DOHH2 (cell line): ENCODE results near the gene BNIP2.

Source experiments
- H3F3A ChIP-seq: fragments of 200-600 bp; sonication (generic), shearing (Covaris generic); 2 replicates; pipeline ENCODE4 v1.6.0; 2016; ENCODE audit warnings: antibody characterized with exemption, mild to moderate bottlenecking; ENCODE audit not compliant: control insufficient read depth, insufficient read depth
- H3K27ac ChIP-seq: fragments of 200-600 bp; sonication (generic); 2 replicates; pipeline ENCODE4 v1.5.1; 2014; ENCODE audit warnings: low read depth, mild to moderate bottlenecking, low read length, moderate library complexity
- H3K27me3 ChIP-seq: fragments of 200-600 bp; sonication (generic); 2 replicates; pipeline ENCODE4 v1.6.1; 2014; ENCODE audit warnings: mild to moderate bottlenecking, low read length, mixed read lengths; ENCODE audit not compliant: control insufficient read depth
- H3K36me3 ChIP-seq: fragments of 200-600 bp; sonication (generic); 2 replicates; pipeline ENCODE4 v1.6.1; 2014; ENCODE audit warnings: mild to moderate bottlenecking, low read length, moderate library complexity, mixed read lengths; ENCODE audit not compliant: control insufficient read depth
- H3K4me1 ChIP-seq: fragments of 200-600 bp; sonication (generic); 2 replicates; pipeline ENCODE4 v1.6.1; 2014; ENCODE audit warnings: mild to moderate bottlenecking, low read length, mixed read lengths; ENCODE audit not compliant: control insufficient read depth
- H3K4me2 ChIP-seq: fragments of 200-600 bp; sonication (generic); 2 replicates; pipeline ENCODE4 v1.6.0; 2014; ENCODE audit warnings: mild to moderate bottlenecking, low read length, moderate library complexity
- H3K4me3 ChIP-seq: fragments of 200-600 bp; sonication (generic); 2 replicates; pipeline ENCODE4 v1.5.1; 2014; ENCODE audit warnings: mild to moderate bottlenecking, low read length, mixed read lengths
- H3K79me2 ChIP-seq: fragments of 200-600 bp; sonication (generic); 2 replicates; pipeline ENCODE4 v1.6.1; 2014; ENCODE audit warnings: mild to moderate bottlenecking, low read length, mixed read lengths; ENCODE audit not compliant: control insufficient read depth
- H3K9me2 ChIP-seq: fragments of 200-600 bp; sonication (generic); replicated peaks from 2 replicates; pipeline ENCODE4 v1.6.1; 2014; ENCODE audit warnings: mild to moderate bottlenecking, low read length, mixed read lengths; ENCODE audit not compliant: control insufficient read depth
- H3K9me3 ChIP-seq: fragments of 200-600 bp; sonication (generic); 2 replicates; pipeline ENCODE4 v1.6.1; 2014; ENCODE audit warnings: antibody characterized with exemption, low read length, mixed read lengths; ENCODE audit not compliant: control insufficient read depth, insufficient read depth
- H4K20me1 ChIP-seq: fragments of 200-600 bp; sonication (generic); 2 replicates; pipeline ENCODE4 v1.6.0; 2014; ENCODE audit warnings: low read depth, mild to moderate bottlenecking, antibody characterized with exemption, low read length, moderate library complexity; ENCODE audit not compliant: control insufficient read depth, insufficient read depth
- EZH2phosphoT487 ChIP-seq: fragments of 200-600 bp; sonication (generic); IDR thresholded peaks from 2 replicates; pipeline ENCODE4 v1.6.1; 2017; ENCODE audit warnings: borderline replicate concordance, mild to moderate bottlenecking, antibody characterized with exemption, low read length, moderate library complexity, mixed read lengths
- TF ChIP-seq, protein P1 (sequence below): fragments of 200-600 bp; sonication (generic); IDR thresholded peaks from one replicate; pipeline ENCODE4 v1.5.1; 2014; ENCODE audit warnings: antibody characterized with exemption, mild to moderate bottlenecking, low read depth, low read length; ENCODE audit not compliant: poor library complexity, severe bottlenecking

The BNIP2 gene

DNA sequence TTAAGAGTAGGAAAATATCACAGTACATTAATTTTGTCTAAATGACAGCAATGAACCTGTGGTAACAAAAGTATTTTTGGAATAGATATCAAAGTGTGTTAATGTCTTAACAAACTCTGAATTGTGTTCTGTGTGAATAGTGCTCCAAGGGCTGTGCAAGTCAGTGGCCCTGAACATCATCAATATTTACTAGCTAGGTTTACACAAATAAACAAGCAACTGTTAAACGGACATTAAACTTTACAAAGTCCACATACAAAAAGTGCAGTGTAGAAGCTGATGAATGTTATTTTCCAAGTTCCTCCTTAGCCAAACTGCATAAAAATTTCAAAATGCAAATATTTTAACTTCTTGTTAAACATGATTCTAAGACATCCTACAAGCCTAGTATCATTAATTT lies 29.8 kb downstream of the BNIP2 start:
- no peak for TF ChIP-seq EZH2phosphoT487
- TF ChIP-seq, protein P1, sequence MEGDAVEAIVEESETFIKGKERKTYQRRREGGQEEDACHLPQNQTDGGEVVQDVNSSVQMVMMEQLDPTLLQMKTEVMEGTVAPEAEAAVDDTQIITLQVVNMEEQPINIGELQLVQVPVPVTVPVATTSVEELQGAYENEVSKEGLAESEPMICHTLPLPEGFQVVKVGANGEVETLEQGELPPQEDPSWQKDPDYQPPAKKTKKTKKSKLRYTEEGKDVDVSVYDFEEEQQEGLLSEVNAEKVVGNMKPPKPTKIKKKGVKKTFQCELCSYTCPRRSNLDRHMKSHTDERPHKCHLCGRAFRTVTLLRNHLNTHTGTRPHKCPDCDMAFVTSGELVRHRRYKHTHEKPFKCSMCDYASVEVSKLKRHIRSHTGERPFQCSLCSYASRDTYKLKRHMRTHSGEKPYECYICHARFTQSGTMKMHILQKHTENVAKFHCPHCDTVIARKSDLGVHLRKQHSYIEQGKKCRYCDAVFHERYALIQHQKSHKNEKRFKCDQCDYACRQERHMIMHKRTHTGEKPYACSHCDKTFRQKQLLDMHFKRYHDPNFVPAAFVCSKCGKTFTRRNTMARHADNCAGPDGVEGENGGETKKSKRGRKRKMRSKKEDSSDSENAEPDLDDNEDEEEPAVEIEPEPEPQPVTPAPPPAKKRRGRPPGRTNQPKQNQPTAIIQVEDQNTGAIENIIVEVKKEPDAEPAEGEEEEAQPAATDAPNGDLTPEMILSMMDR = no peak
- Histone ChIP-seq H3K79me2 (peaks cover 29% of the 10 kb centered on the region), H3K9me3 (no peaks in the 10 kb centered on the region)

DNA sequence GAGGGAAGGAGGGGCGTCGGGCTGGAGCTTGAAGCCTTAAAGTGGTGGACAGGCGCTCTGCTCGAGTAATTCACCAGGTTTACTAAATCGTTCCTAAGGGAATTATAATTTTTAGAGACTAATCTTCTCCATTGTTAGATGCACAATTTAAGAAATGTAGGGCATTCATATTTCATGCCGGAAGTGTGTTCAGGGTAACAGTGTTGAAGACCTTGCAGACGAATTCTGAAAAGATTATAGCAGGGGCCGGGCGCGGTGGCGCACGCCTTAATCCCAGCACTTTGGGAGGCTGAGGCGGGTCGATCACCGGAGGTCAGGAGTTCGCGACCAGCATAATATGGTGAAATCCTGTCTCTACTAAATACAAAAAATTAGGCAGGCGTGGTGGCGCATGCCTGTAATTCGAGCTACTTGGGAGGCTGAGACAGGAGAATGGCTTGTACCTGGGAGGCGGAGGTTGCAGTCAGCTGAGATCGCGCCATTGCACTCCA lies 31.4 kb downstream of the BNIP2 start:
- Histone ChIP-seq H3K9me3 (no peaks in the 10 kb centered on the region), H3K4me1 (peaks cover 22% of the 10 kb centered on the region), H3K4me2 (peak overlapping the region; percentile 70), H3K79me2 (peaks cover 46% of the 10 kb centered on the region), H3K27ac (no peak overlapping the region), H4K20me1 (no peaks in the 10 kb centered on the region), H3K27me3 (no peaks in the 10 kb centered on the region), H3K4me3 (peak overlapping the region; percentile 87), H3K36me3 (peaks cover 64% of the 10 kb centered on the region), H3K9me2 (no peaks in the 10 kb centered on the region), H3F3A (peaks cover 19% of the 10 kb centered on the region)
- no peak for TF ChIP-seq EZH2phosphoT487
- TF ChIP-seq, protein P1 = no peak

More for the DNA sequence above, 29.8 kb downstream of the BNIP2 start:
- H4K20me1 ChIP-seq = no peaks in the 10 kb centered on the region
- peaks cover 62% of the 10 kb centered on the region for H3K36me3 ChIP-seq
- peaks cover 22% of the 10 kb centered on the region for H3K4me1 ChIP-seq
- H3K27me3 ChIP-seq = no peaks in the 10 kb centered on the region
- H3F3A ChIP-seq = peaks cover 19% of the 10 kb centered on the region
- no peak overlapping the region; the same call in 1 of the 2 replicates for H3K27ac ChIP-seq
- no peak overlapping the region for H3K4me3 ChIP-seq
- no peak overlapping the region for H3K4me2 ChIP-seq
- no peaks in the 10 kb centered on the region for H3K9me2 ChIP-seq

DNA sequence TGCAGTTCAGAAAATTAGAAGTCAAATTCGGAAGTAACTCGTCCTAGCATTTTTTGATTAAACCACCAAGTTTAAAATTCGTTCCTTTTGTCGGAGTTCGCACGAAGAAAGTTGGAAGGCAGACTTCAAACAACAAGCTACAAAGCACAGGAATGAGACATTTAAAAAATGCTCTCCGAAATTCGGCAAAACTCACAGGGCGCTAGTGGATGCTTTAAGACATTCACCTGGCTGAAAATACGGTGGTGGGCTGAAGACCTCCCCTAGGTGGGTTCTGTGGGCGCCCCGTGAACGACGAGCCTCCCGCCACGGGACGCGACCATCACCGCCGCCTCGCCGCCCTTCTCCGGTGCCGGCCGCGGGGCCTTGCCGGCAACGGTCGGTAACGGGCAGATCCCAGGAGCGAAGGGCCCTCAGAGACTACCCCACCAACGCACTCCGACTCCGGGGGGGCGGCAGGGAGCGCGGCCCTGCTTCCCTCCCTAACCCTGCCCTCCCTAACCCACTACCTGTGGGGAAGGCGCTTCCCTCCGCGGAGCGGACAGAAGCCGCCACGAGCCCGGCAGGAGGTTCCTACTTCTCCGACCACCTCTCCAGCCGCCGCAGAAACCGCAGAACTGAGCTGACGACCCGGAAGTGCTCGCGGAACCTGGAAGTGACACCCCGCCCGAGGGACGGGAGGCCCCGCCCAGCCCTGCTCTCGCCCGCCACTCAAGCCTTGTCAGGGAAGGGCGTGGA lies 32.1 kb downstream of the BNIP2 start, which contains the start of gene GTF2A2:
TSS of gene GTF2A2 (minus strand) at position 619 of the 738 bp plus-strand sequence. CDS start 5,238 bp downstream, outside the sequence.
- peaks cover 22% of the 10 kb centered on the region for H3K4me1 ChIP-seq
- H3K27me3 ChIP-seq = no peaks in the 10 kb centered on the region
- H3K4me3 ChIP-seq = peak within 1 kb of the TSS; percentile 87
- H3K4me2 ChIP-seq = peak within 1 kb of the TSS; percentile 70
- TF ChIP-seq EZH2phosphoT487 = no peak
- TF ChIP-seq, protein P1 = no peak
- peaks cover 51% of the 10 kb centered on the region for H3K79me2 ChIP-seq
- H4K20me1 ChIP-seq = no peaks in the 10 kb centered on the region
- H3F3A ChIP-seq = peaks cover 14% of the 10 kb centered on the region
- H3K9me3 ChIP-seq = no peaks in the 10 kb centered on the region
- H3K36me3 ChIP-seq = peaks cover 64% of the 10 kb centered on the region
- H3K9me2 ChIP-seq = no peaks in the 10 kb centered on the region
- H3K27ac ChIP-seq = peak within 1 kb of the TSS; percentile 57
